Neural cell (in vitro differentiated cells): Measurements from ENCODE around the gene RAB6A. TPM values are rescaled to one million over a fixed set of nuclear protein-coding genes. Genes with fewer than 3 reads are reported as not detected.
"Not testable (repeated sequence)": the region's sequence is repeated elsewhere in the genome, so short reads cannot be mapped to it uniquely, and the experiment has no call there.

ENCODE experiments used
- H2AFZ ChIP-seq: fragments of 200-600, 300-800 bp; sonication (generic), shearing (Covaris generic); 2 replicates; pipeline ENCODE4 v1.6.0; 2014; ENCODE audit warnings: low read depth, mild to moderate bottlenecking, antibody characterized with exemption, low read length, moderate library complexity
- H3F3A ChIP-seq: fragments of 200-600 bp; shearing (Covaris generic); 2 replicates; pipeline ENCODE4 v1.6.1; 2016; ENCODE audit warnings: mild to moderate bottlenecking, moderate library complexity, mixed read lengths, antibody characterized with exemption, low read length; ENCODE audit not compliant: insufficient read depth, poor library complexity, severe bottlenecking
- H3K27ac ChIP-seq: fragments of 200-600, 300-800 bp; sonication (generic), shearing (Covaris generic); 2 replicates; pipeline ENCODE4 v1.5.1; 2014; ENCODE audit warnings: mild to moderate bottlenecking, low read length, moderate library complexity
- H3K27me3 ChIP-seq: fragments of 300-800, 200-600 bp; sonication (generic), shearing (Covaris generic); 2 replicates; pipeline ENCODE4 v1.6.0; 2014; ENCODE audit warnings: mild to moderate bottlenecking, low read depth, low read length, moderate library complexity; ENCODE audit not compliant: insufficient read depth
- H3K36me3 ChIP-seq: fragments of 300-800, 200-600 bp; sonication (generic), shearing (Covaris generic); 2 replicates; pipeline ENCODE4 v1.5.1; 2014; ENCODE audit warnings: mild to moderate bottlenecking, antibody characterized with exemption, low read length, moderate library complexity; ENCODE audit not compliant: insufficient read depth
- H3K4me2 ChIP-seq: fragments of 300-800, 200-600 bp; sonication (generic), shearing (Covaris generic); 2 replicates; pipeline ENCODE4 v1.6.0; 2014; ENCODE audit warnings: mild to moderate bottlenecking, low read length
- H3K4me3 ChIP-seq: fragments of 300-800, 200-600 bp; sonication (generic), shearing (Covaris generic); 2 replicates; pipeline ENCODE4 v1.5.1; 2014; ENCODE audit warnings: mild to moderate bottlenecking, low read length, moderate library complexity
- H3K79me2 ChIP-seq: fragments of 200-600 bp; shearing (Covaris generic); replicated peaks from 2 replicates; pipeline ENCODE4 v1.6.0; 2014; ENCODE audit warnings: mild to moderate bottlenecking, low read length, moderate library complexity; ENCODE audit not compliant: insufficient read depth
- H3K9ac ChIP-seq: fragments of 300-800, 200-600 bp; sonication (generic), shearing (Covaris generic); 2 replicates; pipeline ENCODE4 v1.6.1; 2016; ENCODE audit warnings: mild to moderate bottlenecking, low read length, mixed read lengths
- H3K9me2 ChIP-seq: fragments of 200-600 bp; shearing (Covaris generic); 2 replicates; pipeline ENCODE4 v1.6.1; 2016; ENCODE audit warnings: mild to moderate bottlenecking, low read length, mixed read lengths; ENCODE audit not compliant: insufficient read depth
- H3K9me3 ChIP-seq: fragments of 200-600, 300-800 bp; sonication (generic), shearing (Covaris generic); 2 replicates; pipeline ENCODE4 v1.6.1; 2016; ENCODE audit warnings: mild to moderate bottlenecking, mixed run types, low read length, moderate library complexity, mixed read lengths
- H4K20me1 ChIP-seq: fragments of 200-600 bp; shearing (Covaris generic); 2 replicates; pipeline ENCODE4 v1.6.1; 2016; ENCODE audit warnings: mild to moderate bottlenecking, mixed run types; ENCODE audit not compliant: insufficient read depth
- CTCF ChIP-seq: fragments of 450-650 bp; IDR thresholded peaks from 2 replicates; pipeline ENCODE4 v1.5.1; 2014; ENCODE audit warnings: antibody characterized with exemption, mild to moderate bottlenecking, moderate library complexity; ENCODE audit not compliant: poor library complexity, severe bottlenecking
- EP300 ChIP-seq: fragments of 450-650 bp; conservative IDR thresholded peaks from 2 replicates; pipeline ENCODE4 v1.6.1; 2014; ENCODE audit warnings: antibody characterized with exemption, mild to moderate bottlenecking, moderate library complexity; ENCODE audit not compliant: poor library complexity, severe bottlenecking
- EZH2 ChIP-seq: fragments of 200-600, 300-800 bp; shearing (Covaris generic), sonication (generic); IDR thresholded peaks from 2 replicates; pipeline ENCODE4 v1.6.1; 2014; ENCODE audit warnings: antibody characterized with exemption, low read length, borderline replicate concordance, mild to moderate bottlenecking; ENCODE audit not compliant: insufficient read depth, poor library complexity, severe bottlenecking
- MXI1 ChIP-seq: fragments of 450-650 bp; conservative IDR thresholded peaks from 2 replicates; pipeline ENCODE4 v1.6.1; 2014; ENCODE audit warnings: antibody characterized with exemption, mild to moderate bottlenecking; ENCODE audit not compliant: poor library complexity, severe bottlenecking
- POLR2AphosphoS5 ChIP-seq: IDR thresholded peaks from 2 replicates; pipeline ENCODE4 v1.6.1; 2012
- RAD21 ChIP-seq: fragments of 450-650 bp; conservative IDR thresholded peaks from 2 replicates; pipeline ENCODE4 v1.6.1; 2014; ENCODE audit warnings: antibody characterized with exemption, mild to moderate bottlenecking, moderate library complexity
- REST ChIP-seq: IDR thresholded peaks from 2 replicates; pipeline ENCODE4 v1.6.1; 2012; ENCODE audit warnings: borderline replicate concordance
- SMC3 ChIP-seq: fragments of 450-650 bp; conservative IDR thresholded peaks from 2 replicates; pipeline ENCODE4 v1.6.1; 2014; ENCODE audit warnings: antibody characterized with exemption, mild to moderate bottlenecking, moderate library complexity; ENCODE audit not compliant: poor library complexity
- TAF1 ChIP-seq: IDR thresholded peaks from 2 replicates; pipeline ENCODE4 v1.6.1; 2012; ENCODE audit warnings: low read depth
- polyA plus RNA-seq: library from polyadenylated mRNA; depleted of rRNA; stranded (reverse); fragments of >200 nt; gene quantifications from 2 replicates; pipeline ENCODE4 v1.2.3, GENCODE V29; 2014

The RAB6A gene
- polyA plus RNA-seq, 1 donor from 2014 or later: 155 TPM

GRCh38 chr11:73752903-73753302 lies 8.0 kb downstream of the RAB6A start (continued):
- TF ChIP-seq EZH2: no peak

- H3K9ac ChIP-seq: no peak overlapping the region
- H4K20me1 ChIP-seq: peaks cover 41% of the 10 kb centered on the region
- TF ChIP-seq EZH2 (no peak), EP300 (no peak), POLR2AphosphoS5 (no peak), TAF1 (no peak), CTCF (no peak), RAD21 (no peak), MXI1 (no peak), SMC3 (no peak), REST (no peak)
- H3K36me3 ChIP-seq: no peaks in the 10 kb centered on the region
- no peaks in the 10 kb centered on the region for H3K9me2 ChIP-seq
- no peaks in the 10 kb centered on the region for H3K9me3 ChIP-seq
- no peak overlapping the region for H3K27ac ChIP-seq
- H3K4me2 ChIP-seq: no peak overlapping the region
- H3F3A ChIP-seq: no peaks in the 10 kb centered on the region
- H3K27me3 ChIP-seq: no peaks in the 10 kb centered on the region
- peaks cover 92% of the 10 kb centered on the region for H3K79me2 ChIP-seq
- H2AFZ ChIP-seq: no peak overlapping the region
- no peak overlapping the region for H3K4me3 ChIP-seq
Observed at GRCh38 chr11:73752216-73752867, 8.5 kb downstream of the RAB6A start.

- not testable (repeated sequence) for H3K27me3 ChIP-seq, H3K27ac ChIP-seq, H3K9me2 ChIP-seq, H3F3A ChIP-seq, H3K4me3 ChIP-seq, H3K9me3 ChIP-seq, H3K36me3 ChIP-seq, H3K4me2 ChIP-seq, H3K9ac ChIP-seq, H2AFZ ChIP-seq
- peaks cover 46% of the 10 kb centered on the region for H4K20me1 ChIP-seq
- peaks cover 92% of the 10 kb centered on the region for H3K79me2 ChIP-seq
Observed at GRCh38 chr11:73750862-73751261, 10.0 kb downstream of the RAB6A start.
